A549 (cell line): ENCODE data around the gene GDI2.

Experiments used
- CEBPB ChIP-seq, 2 experiments: fragments of >200 bp in 1 of 2; sonication (Bioruptor Twin) in 1 of 2; formaldehyde crosslinking in 1 of 2; IDR thresholded peaks; 2 replicates each; pipeline ENCODE4 v1.6.1; 2012 to 2016
- CHD2 ChIP-seq: fragments of 150-350 bp; IDR thresholded peaks from 2 replicates; pipeline ENCODE4 v1.6.1; 2014; ENCODE audit warnings: low read length; ENCODE audit not compliant: partially characterized antibody
- EHMT2 ChIP-seq: fragments of 200-600 bp; sonication (generic); IDR thresholded peaks from 2 replicates; pipeline ENCODE4 v1.6.1; 2016; ENCODE audit warnings: antibody characterized with exemption, low read depth, mild to moderate bottlenecking, moderate library complexity
- EP300 ChIP-seq, 2 experiments: fragments of >200 bp; sonication (Bioruptor Twin); formaldehyde crosslinking; IDR thresholded peaks; 2 replicates in 1 of 2; 3 replicates in 1 of 2; pipeline ENCODE4 v1.6.1; 2016 to 2017
- MAFK ChIP-seq: fragments of 450-650 bp; IDR thresholded peaks from 2 replicates; pipeline ENCODE4 v1.6.1; 2014; ENCODE audit not compliant: partially characterized antibody
- PHF8 ChIP-seq: fragments of 200-600 bp; sonication (generic); IDR thresholded peaks from 2 replicates; pipeline ENCODE4 v1.6.1; 2016; ENCODE audit warnings: low read depth, mild to moderate bottlenecking, antibody characterized with exemption, moderate library complexity, borderline replicate concordance
- POLR2A ChIP-seq: IDR thresholded peaks from 2 replicates; pipeline ENCODE4 v1.6.1; 2012; ENCODE audit warnings: mild to moderate bottlenecking, low read length
- RAD21 ChIP-seq, 2 experiments: fragments of >200 bp in 1 of 2; sonication (Bioruptor Twin) in 1 of 2; formaldehyde crosslinking in 1 of 2; IDR thresholded peaks in 1 of 2; conservative IDR thresholded peaks in 1 of 2; 2 replicates in 1 of 2; 3 replicates in 1 of 2; pipeline ENCODE4 v1.6.1; 2012 to 2018; ENCODE audit warnings: inconsistent platforms in 1 of 2
- SMC3 ChIP-seq: fragments of >200 bp; sonication (Bioruptor Twin); formaldehyde crosslinking; IDR thresholded peaks from 3 replicates; pipeline ENCODE4 v1.6.1; 2018; ENCODE audit warnings: inconsistent platforms
- SREBF2 ChIP-seq: fragments of 450-650 bp; IDR thresholded peaks from 2 replicates; pipeline ENCODE4 v1.6.1; 2014; ENCODE audit warnings: mild to moderate bottlenecking, moderate library complexity
- TF ChIP-seq, protein P1 (sequence below): fragments of >200 bp; sonication (Bioruptor Twin); formaldehyde crosslinking; IDR thresholded peaks from 3 replicates; pipeline ENCODE4 v1.5.1; 2016
- TF ChIP-seq, protein P2 (sequence below): IDR thresholded peaks from 2 replicates; pipeline ENCODE4 v1.6.1; 2012

DNA sequence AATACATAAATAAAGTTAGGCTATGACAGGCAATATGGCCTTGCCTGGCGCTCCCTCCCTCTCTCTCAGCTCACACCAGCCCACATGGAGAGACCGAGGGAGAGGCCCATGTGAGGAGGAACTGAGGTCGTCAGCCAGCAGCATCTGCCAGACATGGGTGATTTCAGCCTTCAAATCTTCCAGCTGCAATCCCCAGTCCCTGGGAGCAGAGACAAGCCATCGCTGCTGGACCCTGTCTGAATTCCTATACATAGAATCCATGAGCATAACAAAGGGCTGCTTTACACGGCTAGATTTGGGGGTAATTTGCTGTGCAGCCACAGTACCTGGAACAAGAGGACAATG is 40.9 kb upstream of the GDI2 start:
- TF ChIP-seq POLR2A (no peak), EHMT2 (no peak), CEBPB (IDR thresholded peaks at IDR 0.05) (no peak), EP300 (IDR thresholded peaks at IDR 0.05) (no peak), MAFK (no peak), SREBF2 (no peak), RAD21 (conservative IDR thresholded peaks at IDR 0.05 in 1 of 2, IDR thresholded peaks at IDR 0.05 in 1 of 2) (no peak), PHF8 (no peak), SMC3 (no peak), CHD2 (no peak)
- TF ChIP-seq, protein P1, sequence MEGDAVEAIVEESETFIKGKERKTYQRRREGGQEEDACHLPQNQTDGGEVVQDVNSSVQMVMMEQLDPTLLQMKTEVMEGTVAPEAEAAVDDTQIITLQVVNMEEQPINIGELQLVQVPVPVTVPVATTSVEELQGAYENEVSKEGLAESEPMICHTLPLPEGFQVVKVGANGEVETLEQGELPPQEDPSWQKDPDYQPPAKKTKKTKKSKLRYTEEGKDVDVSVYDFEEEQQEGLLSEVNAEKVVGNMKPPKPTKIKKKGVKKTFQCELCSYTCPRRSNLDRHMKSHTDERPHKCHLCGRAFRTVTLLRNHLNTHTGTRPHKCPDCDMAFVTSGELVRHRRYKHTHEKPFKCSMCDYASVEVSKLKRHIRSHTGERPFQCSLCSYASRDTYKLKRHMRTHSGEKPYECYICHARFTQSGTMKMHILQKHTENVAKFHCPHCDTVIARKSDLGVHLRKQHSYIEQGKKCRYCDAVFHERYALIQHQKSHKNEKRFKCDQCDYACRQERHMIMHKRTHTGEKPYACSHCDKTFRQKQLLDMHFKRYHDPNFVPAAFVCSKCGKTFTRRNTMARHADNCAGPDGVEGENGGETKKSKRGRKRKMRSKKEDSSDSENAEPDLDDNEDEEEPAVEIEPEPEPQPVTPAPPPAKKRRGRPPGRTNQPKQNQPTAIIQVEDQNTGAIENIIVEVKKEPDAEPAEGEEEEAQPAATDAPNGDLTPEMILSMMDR, result no peak
- TF ChIP-seq, protein P2, sequence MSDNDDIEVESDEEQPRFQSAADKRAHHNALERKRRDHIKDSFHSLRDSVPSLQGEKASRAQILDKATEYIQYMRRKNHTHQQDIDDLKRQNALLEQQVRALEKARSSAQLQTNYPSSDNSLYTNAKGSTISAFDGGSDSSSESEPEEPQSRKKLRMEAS, result no peak
